Urothelium cell line (cell line): ENCODE results near the gene NPLOC4.
A peak's percentile ranks its signal among the peaks of the same experiment; 100 is the strongest.
"Not testable (repeated sequence)": the region's sequence is repeated elsewhere in the genome, so short reads cannot be mapped to it uniquely, and the experiment has no call there.

ENCODE experiments used
- DNase-seq: peaks from one replicate; pipeline ENCODE4 v3.0.0; 2011; ENCODE audit warnings: low spot score, mixed read lengths
- FAIRE-seq: peaks from 2 replicates; lab custom pipeline; 2011; peaks lifted over from hg19 to GRCh38; lab: Jason Lieb, UNC

Gene NPLOC4

GRCh38 chr17:81636505-81637288, at the start of gene NPLOC4, which contains the start of gene TSPAN10:
NPLOC4 (minus strand) TSS chr17:81637112; CDS start chr17:81636930, 182 bp downstream.
TSPAN10 (plus strand) TSS chr17:81637196; CDS start chr17:81642413, 5,217 bp downstream.
- peak; percentile 50 for FAIRE-seq
- peak; percentile 99 for DNase-seq

- FAIRE-seq = no peak
- no peak for DNase-seq
Observed at GRCh38 chr17:81686614-81687013, 49.7 kb upstream of the NPLOC4 start.

GRCh38 chr17:81685108-81685507, 48.2 kb upstream of the NPLOC4 start:
- FAIRE-seq (peak; percentile 17), DNase-seq (no peak)

GRCh38 chr17:81684442-81684911, 47.6 kb upstream of the NPLOC4 start:
- DNase-seq = no peak

GRCh38 chr17:81683584-81684441, 46.9 kb upstream of the NPLOC4 start, which contains the start of the genes ARL16 and HGS:
ARL16 (minus strand) TSS chr17:81683797; CDS start chr17:81683753, 44 bp downstream.
HGS (plus strand) TSS chr17:81684011; CDS start chr17:81684067, 56 bp downstream.
- DNase-seq = peak; percentile 100
- FAIRE-seq = peak; percentile 94

More at GRCh38 chr17:81684442-81684911, 47.6 kb upstream of the NPLOC4 start:
- FAIRE-seq = no peak

- peak; percentile 73 for FAIRE-seq
- no peak for DNase-seq
Observed at GRCh38 chr17:81683208-81683583, 46.3 kb upstream of the NPLOC4 start.

GRCh38 chr17:81682565-81683207, 45.8 kb upstream of the NPLOC4 start:
- DNase-seq (no peak), FAIRE-seq (no peak)

- DNase-seq = no peak
- FAIRE-seq = no peak
Observed at GRCh38 chr17:81681672-81682071, 44.8 kb upstream of the NPLOC4 start.

GRCh38 chr17:81680150-81680549, 43.2 kb upstream of the NPLOC4 start:
- no peak for DNase-seq
- FAIRE-seq = no peak

GRCh38 chr17:81676906-81677305, 40.0 kb upstream of the NPLOC4 start:
- FAIRE-seq (no peak), DNase-seq (no peak)

GRCh38 chr17:81675515-81676221, 38.8 kb upstream of the NPLOC4 start:
- not testable (repeated sequence) for DNase-seq

GRCh38 chr17:81673561-81674258, 36.8 kb upstream of the NPLOC4 start:
- no peak for DNase-seq
- no peak for FAIRE-seq

More at GRCh38 chr17:81675515-81676221, 38.8 kb upstream of the NPLOC4 start:
- FAIRE-seq = peak; percentile 56

- FAIRE-seq = no peak
Observed at GRCh38 chr17:81672954-81673353, 36.0 kb upstream of the NPLOC4 start.

GRCh38 chr17:81672504-81672903, 35.6 kb upstream of the NPLOC4 start:
- FAIRE-seq (no peak), DNase-seq (no peak)

More at GRCh38 chr17:81672954-81673353, 36.0 kb upstream of the NPLOC4 start:
- no peak for DNase-seq

- DNase-seq (no peak), FAIRE-seq (no peak)
Observed at GRCh38 chr17:81667754-81668153, 30.8 kb upstream of the NPLOC4 start.

- peak; percentile 100 for DNase-seq
- FAIRE-seq = peak; percentile 96
Observed at GRCh38 chr17:81666342-81667191, 29.7 kb upstream of the NPLOC4 start, which contains the start of the genes CCDC137 and OXLD1. CCDC137 (plus strand) TSS chr17:81666737; CDS start chr17:81666767, 30 bp downstream. OXLD1 (minus strand) TSS chr17:81666605; CDS start chr17:81666577, 28 bp downstream.

- FAIRE-seq (no peak), DNase-seq (no peak)
Observed at GRCh38 chr17:81666092-81666341, 29.1 kb upstream of the NPLOC4 start.
